Measurements from ENCODE around the gene MYO5A.

DNA sequence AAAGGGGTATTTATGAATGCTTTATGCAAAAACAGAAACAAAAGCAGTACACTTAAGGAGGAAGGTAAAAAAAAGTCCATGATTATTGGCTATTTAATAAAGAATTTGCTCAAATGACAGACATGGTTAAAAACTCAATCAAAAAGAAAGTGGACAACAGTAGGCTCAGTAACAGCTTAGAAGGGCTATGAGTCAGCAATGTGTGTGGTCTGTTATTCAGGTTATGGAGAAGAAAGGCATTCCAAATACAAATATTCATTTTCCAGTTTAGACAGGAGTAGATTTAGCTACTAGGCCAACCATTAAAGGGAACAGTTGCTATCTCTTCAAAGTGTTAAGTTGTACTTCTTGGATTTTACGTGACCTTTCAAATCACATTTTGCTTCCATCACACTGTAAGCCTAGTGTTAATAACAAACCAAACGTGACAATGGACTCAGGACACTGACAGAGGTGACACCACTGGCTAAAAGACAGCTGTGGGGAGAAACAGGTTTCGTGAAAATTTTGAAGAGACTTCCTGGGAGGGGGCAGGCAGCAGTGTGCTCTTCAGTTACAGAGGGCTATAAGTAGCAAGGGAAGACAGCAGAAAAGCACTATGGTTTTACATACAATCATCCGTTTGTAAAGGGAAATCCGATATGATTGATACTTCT is 191.4 kb downstream of the MYO5A start:
- TF ChIP-seq, protein P1, sequence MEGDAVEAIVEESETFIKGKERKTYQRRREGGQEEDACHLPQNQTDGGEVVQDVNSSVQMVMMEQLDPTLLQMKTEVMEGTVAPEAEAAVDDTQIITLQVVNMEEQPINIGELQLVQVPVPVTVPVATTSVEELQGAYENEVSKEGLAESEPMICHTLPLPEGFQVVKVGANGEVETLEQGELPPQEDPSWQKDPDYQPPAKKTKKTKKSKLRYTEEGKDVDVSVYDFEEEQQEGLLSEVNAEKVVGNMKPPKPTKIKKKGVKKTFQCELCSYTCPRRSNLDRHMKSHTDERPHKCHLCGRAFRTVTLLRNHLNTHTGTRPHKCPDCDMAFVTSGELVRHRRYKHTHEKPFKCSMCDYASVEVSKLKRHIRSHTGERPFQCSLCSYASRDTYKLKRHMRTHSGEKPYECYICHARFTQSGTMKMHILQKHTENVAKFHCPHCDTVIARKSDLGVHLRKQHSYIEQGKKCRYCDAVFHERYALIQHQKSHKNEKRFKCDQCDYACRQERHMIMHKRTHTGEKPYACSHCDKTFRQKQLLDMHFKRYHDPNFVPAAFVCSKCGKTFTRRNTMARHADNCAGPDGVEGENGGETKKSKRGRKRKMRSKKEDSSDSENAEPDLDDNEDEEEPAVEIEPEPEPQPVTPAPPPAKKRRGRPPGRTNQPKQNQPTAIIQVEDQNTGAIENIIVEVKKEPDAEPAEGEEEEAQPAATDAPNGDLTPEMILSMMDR (IDR thresholded peaks at IDR 0.05; ENCODE audit: low read length), result no peak
- TF ChIP-seq EZH2 (optimal IDR thresholded peaks at IDR 0.05; ENCODE audit: low read depth, low read length) (no peak), EZH2phosphoT487 (IDR thresholded peaks at IDR 0.05; ENCODE audit: low read length) (no peak)

All from MM.1S (cell line).